ENCODE measurements around the gene NALCN.

GRCh38 chr13:101300531-101300930 lies 115.8 kb downstream of the NALCN start:
- TF ChIP-seq CTCF (conservative IDR thresholded peaks at IDR 0.05 in 1 of 2, IDR thresholded peaks at IDR 0.05 in 1 of 2; ENCODE audit: extremely low read depth in 1 of 2, insufficient read depth in 1 of 2, low read depth in 1 of 2, low read length in 2 of 2): no peak
- TF ChIP-seq EZH2 (IDR thresholded peaks at IDR 0.05; ENCODE audit: borderline replicate concordance, low read length): no peak

Data from mammary epithelial cell (primary cell).